ENCODE measurements around the gene PDGFC.

PDGFC gene

DNA sequence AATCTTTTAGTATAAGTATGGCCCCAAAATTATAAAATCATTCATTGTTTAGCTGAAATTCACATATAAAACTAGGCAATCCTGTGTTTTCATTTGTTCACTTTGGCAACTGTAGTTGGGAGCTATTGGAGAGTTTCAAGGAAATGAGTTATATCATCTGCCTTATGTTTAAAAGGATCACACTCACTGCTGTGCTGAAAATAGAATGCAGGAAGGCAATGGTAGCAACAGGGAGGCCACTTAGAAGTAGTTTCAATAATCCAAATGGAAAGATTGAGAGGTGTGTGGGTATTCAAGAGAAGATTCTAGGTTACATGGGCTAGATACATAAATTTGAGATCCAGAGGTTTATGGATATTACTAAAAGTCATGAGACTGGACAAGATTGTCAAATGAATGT lies 184.9 kb downstream of the PDGFC start:
- TF ChIP-seq CTCF (IDR thresholded peaks at IDR 0.05; ENCODE audit: borderline replicate concordance, extremely low read depth, low read length, poor library complexity, severe bottlenecking), result no peak
- TF ChIP-seq EZH2 (IDR thresholded peaks at IDR 0.05; ENCODE audit: borderline replicate concordance, low read depth, low read length, severe bottlenecking), result no peak
- no peak overlapping the region for H2AFZ ChIP-seq (ENCODE audit: low read depth, low read length)
- no peaks in the 10 kb centered on the region for H4K20me1 ChIP-seq (ENCODE audit: insufficient read depth, low read length)
- no peaks in the 10 kb centered on the region for H3K4me1 ChIP-seq (ENCODE audit: insufficient read depth, low read length)
- no peaks in the 10 kb centered on the region for H3K27me3 ChIP-seq (ENCODE audit: insufficient read depth, low read length, poor library complexity)
- no peak overlapping the region for H3K9ac ChIP-seq (ENCODE audit: low read depth, low read length)
- DNase-seq, result no peak
- ATAC-seq (ENCODE audit: insufficient read depth, low read depth), result no peak
- no peak overlapping the region for H3K27ac ChIP-seq (ENCODE audit: low read length)
- H3K9me3 ChIP-seq (ENCODE audit: insufficient read depth, low read length, severe bottlenecking), result no peaks in the 10 kb centered on the region
- H3K79me2 ChIP-seq (ENCODE audit: insufficient read depth, low read length), result no peaks in the 10 kb centered on the region
- H3K4me3 ChIP-seq (ENCODE audit: low read depth in 1 of 2, low read length in 2 of 2), result no peak overlapping the region
- H3K36me3 ChIP-seq (ENCODE audit: insufficient read depth, low read length), result no peaks in the 10 kb centered on the region
- no peak overlapping the region for H3K4me2 ChIP-seq (ENCODE audit: insufficient read depth, low read length)

DNA sequence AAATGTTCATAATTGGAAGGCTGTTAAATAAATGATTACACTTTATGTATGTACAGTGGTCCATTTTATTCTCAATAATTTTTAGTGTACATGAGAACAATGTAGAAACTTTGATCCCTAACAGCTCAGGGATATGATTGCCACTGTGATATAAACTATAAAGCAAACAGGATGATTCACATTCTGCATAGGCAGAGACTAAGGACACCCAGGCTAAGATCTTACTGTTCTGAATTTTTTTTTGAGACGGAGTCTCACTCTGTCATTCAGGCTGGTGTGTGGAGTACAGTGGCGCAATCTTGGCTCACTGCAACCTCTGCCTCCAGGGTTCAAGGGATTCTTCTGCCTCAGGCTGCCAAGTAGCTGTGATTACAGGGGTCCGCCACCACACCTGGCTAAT lies 186.6 kb downstream of the PDGFC start:
- TF ChIP-seq EZH2 (IDR thresholded peaks at IDR 0.05; ENCODE audit: borderline replicate concordance, low read depth, low read length, severe bottlenecking), result no peak
- no peak for TF ChIP-seq CTCF (IDR thresholded peaks at IDR 0.05; ENCODE audit: borderline replicate concordance, extremely low read depth, low read length, poor library complexity, severe bottlenecking)
- ATAC-seq (ENCODE audit: insufficient read depth, low read depth), result no peak
- no peak overlapping the region for H3K9ac ChIP-seq (ENCODE audit: low read depth, low read length)
- no peak for DNase-seq
- H2AFZ ChIP-seq (ENCODE audit: low read depth, low read length), result no peak overlapping the region
- H4K20me1 ChIP-seq (ENCODE audit: insufficient read depth, low read length), result no peaks in the 10 kb centered on the region
- H3K27me3 ChIP-seq (ENCODE audit: insufficient read depth, low read length, poor library complexity), result no peaks in the 10 kb centered on the region
- no peaks in the 10 kb centered on the region for H3K4me1 ChIP-seq (ENCODE audit: insufficient read depth, low read length)
- no peak overlapping the region for H3K27ac ChIP-seq (ENCODE audit: low read length)
- no peaks in the 10 kb centered on the region for H3K36me3 ChIP-seq (ENCODE audit: insufficient read depth, low read length)
- no peak overlapping the region for H3K4me2 ChIP-seq (ENCODE audit: insufficient read depth, low read length)
- no peak overlapping the region for H3K4me3 ChIP-seq (ENCODE audit: low read depth in 1 of 2, low read length in 2 of 2)
- H3K79me2 ChIP-seq (ENCODE audit: insufficient read depth, low read length), result no peaks in the 10 kb centered on the region
- H3K9me3 ChIP-seq (ENCODE audit: insufficient read depth, low read length, severe bottlenecking), result no peaks in the 10 kb centered on the region

DNA sequence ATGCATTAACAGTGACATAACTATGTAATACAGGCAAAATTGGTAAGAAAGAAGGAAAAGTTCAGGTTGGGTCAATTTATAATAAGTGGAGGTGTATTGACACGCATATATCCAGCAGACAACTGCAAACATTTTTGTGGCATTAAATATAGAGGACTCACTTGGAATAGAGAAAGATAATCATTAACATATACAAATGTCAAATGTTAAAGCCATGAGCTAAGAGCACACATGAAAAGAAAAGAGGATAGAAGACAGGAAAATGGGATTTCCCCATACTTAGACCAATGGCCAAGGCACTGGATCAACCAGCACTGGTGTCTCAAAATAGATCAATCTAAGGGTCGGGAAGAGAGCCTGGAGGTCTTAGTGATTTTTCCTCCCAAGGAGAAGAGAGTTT lies 187.6 kb downstream of the PDGFC start:
- Histone ChIP-seq H3K4me3 (ENCODE audit: low read depth in 1 of 2, low read length in 2 of 2) (no peak overlapping the region), H3K27me3 (ENCODE audit: insufficient read depth, low read length, poor library complexity) (no peaks in the 10 kb centered on the region), H3K27ac (ENCODE audit: low read length) (no peak overlapping the region), H2AFZ (ENCODE audit: low read depth, low read length) (no peak overlapping the region), H3K4me2 (ENCODE audit: insufficient read depth, low read length) (no peak overlapping the region), H3K9me3 (ENCODE audit: insufficient read depth, low read length, severe bottlenecking) (no peaks in the 10 kb centered on the region), H3K4me1 (ENCODE audit: insufficient read depth, low read length) (no peaks in the 10 kb centered on the region), H3K79me2 (ENCODE audit: insufficient read depth, low read length) (no peaks in the 10 kb centered on the region), H4K20me1 (ENCODE audit: insufficient read depth, low read length) (no peaks in the 10 kb centered on the region), H3K36me3 (ENCODE audit: insufficient read depth, low read length) (no peaks in the 10 kb centered on the region), H3K9ac (ENCODE audit: low read depth, low read length) (no peak overlapping the region)
- TF ChIP-seq CTCF (IDR thresholded peaks at IDR 0.05; ENCODE audit: borderline replicate concordance, extremely low read depth, low read length, poor library complexity, severe bottlenecking) (no peak), EZH2 (IDR thresholded peaks at IDR 0.05; ENCODE audit: borderline replicate concordance, low read depth, low read length, severe bottlenecking) (no peak)
- DNase-seq, result no peak
- no peak for ATAC-seq (ENCODE audit: insufficient read depth, low read depth)

- no peaks in the 10 kb centered on the region for H3K36me3 ChIP-seq (ENCODE audit: insufficient read depth, low read length)
These were observed 189.1 kb downstream of the PDGFC start for GRCh38 chr4:156782491-156782890.

More at GRCh38 chr4:156782491-156782890, 189.1 kb downstream of the PDGFC start:
- Histone ChIP-seq H3K4me2 (ENCODE audit: insufficient read depth, low read length) (no peak overlapping the region), H4K20me1 (ENCODE audit: insufficient read depth, low read length) (no peaks in the 10 kb centered on the region), H3K79me2 (ENCODE audit: insufficient read depth, low read length) (no peaks in the 10 kb centered on the region), H3K27ac (ENCODE audit: low read length) (no peak overlapping the region), H3K9ac (ENCODE audit: low read depth, low read length) (no peak overlapping the region), H2AFZ (ENCODE audit: low read depth, low read length) (no peak overlapping the region), H3K4me3 (ENCODE audit: low read depth in 1 of 2, low read length in 2 of 2) (no peak overlapping the region), H3K27me3 (ENCODE audit: insufficient read depth, low read length, poor library complexity) (no peaks in the 10 kb centered on the region), H3K4me1 (ENCODE audit: insufficient read depth, low read length) (no peaks in the 10 kb centered on the region), H3K9me3 (ENCODE audit: insufficient read depth, low read length, severe bottlenecking) (no peaks in the 10 kb centered on the region)
- ATAC-seq (ENCODE audit: insufficient read depth, low read depth) (no peak), DNase-seq (no peak)
- TF ChIP-seq EZH2 (IDR thresholded peaks at IDR 0.05; ENCODE audit: borderline replicate concordance, low read depth, low read length, severe bottlenecking), result no peak
- TF ChIP-seq CTCF (IDR thresholded peaks at IDR 0.05; ENCODE audit: borderline replicate concordance, extremely low read depth, low read length, poor library complexity, severe bottlenecking), result no peak

All from DND-41 (cell line).